SKM-1 (cell line): ENCODE measurements around the gene BCR.

ENCODE experiments used
- DNase-seq: peaks from one replicate; lab custom pipeline; 2025; ENCODE audit not compliant: unreplicated experiment; lab: John Stamatoyannopoulos, UW

Gene BCR

DNA sequence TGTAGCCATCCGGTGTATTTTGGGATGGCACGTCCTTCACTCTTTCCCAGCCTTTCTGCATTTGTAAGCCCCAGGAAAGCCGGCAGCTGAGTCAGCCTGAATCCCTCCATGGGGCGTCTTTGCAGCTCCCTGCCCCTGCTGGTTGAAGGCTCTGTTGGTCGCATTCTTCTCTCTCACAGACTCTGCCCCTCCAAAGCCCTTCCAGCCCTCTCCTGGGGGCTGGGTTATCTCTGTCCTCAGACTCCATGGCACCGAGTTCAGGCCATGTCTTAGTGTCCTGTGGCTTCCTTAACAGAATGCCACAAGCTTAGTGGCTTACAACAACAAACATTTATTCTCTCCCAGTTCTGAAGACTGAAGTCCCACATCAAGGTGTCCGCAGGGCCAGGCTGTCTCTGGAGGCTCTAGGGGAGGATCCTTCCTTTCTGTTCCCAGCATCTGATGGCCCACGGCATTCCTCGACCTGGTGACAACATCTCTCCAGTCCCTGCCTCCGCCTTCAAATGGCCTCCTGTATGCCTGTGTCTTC lies 62.2 kb downstream of the BCR start:
- DNase-seq = no peak

DNA sequence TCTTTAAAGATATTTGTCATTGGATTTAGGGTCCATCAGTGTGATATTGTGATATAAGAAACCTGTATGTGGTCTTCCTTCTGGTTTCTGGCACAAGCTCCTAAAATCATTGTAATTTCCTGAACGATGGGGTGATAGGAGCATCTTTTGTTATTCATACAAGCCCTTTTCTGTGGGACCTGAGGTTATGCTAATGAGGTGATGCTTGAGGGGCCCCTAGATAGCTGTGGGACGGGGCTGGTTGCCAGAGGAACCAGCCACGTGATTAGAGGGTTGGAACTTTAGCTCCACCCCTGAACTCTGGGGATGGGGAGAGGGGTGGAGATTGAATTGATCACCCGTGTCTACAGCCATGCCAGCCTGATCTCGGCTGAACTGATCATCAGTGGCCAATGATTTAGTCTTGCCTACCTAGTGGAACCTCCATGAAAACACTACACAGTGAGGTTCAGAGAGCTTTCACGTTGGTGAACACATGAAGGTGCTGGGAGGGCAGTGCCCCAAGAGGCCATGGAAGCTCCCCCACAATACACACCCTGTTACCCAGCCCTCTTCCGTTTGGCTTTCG lies 62.8 kb downstream of the BCR start:
- no peak for DNase-seq

DNA sequence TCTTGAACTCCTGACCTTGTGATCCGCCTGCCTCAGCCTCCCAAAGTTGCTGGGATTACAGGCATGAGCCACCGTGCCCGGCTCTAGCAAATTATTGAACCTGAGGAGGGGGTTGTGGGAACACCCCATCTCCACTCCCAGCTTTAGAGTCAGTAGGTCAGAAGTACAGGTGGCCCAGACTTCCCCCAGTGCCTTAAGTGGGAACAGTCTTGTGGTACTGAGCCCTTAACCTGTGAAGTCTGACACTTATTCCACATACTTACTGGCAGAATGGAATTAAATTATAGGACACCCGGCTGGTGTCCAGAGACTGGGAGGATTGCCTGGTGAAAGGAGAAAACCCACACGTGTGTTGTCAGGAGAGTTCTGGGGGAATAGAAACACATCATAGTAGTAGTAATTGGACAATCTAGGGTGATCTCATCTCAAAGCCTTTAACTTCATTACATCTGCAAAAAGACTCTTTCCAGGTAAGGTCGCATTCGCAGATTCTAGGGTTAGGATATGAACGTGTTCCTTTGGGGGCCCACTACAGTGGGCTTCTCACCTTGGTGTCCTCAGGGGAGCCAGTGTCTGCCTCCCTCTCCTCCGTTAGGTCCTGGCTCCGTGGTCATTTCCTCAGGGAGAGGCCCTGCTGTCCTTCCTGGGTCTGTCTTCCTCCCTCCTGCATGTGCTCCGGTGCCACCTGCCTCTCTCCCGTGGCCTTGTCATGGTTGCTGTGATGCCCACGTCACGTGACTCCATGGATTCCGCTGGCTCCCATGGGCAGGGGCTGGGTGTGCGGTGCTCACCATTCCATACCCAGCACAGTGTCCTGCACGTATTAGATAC lies 63.8 kb downstream of the BCR start:
- DNase-seq = no peak

DNA sequence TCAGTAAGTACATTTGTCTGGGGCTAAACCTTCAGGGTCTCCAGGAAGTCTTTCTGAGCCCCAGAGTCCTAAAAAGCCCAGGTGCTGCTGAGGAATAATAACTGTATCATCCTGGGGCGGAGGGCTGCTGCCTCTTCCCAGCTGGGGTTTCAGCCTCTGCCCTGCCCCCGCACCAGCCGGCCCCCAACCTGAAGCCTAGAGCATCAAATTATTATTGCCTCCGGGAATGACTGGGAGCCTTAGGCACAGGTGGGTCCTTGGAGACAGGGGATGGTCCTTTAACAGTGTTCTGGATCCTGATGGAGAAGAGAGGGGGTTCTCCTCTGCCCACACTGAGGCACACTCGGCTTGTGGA lies 64.4 kb downstream of the BCR start:
- no peak for DNase-seq

DNA sequence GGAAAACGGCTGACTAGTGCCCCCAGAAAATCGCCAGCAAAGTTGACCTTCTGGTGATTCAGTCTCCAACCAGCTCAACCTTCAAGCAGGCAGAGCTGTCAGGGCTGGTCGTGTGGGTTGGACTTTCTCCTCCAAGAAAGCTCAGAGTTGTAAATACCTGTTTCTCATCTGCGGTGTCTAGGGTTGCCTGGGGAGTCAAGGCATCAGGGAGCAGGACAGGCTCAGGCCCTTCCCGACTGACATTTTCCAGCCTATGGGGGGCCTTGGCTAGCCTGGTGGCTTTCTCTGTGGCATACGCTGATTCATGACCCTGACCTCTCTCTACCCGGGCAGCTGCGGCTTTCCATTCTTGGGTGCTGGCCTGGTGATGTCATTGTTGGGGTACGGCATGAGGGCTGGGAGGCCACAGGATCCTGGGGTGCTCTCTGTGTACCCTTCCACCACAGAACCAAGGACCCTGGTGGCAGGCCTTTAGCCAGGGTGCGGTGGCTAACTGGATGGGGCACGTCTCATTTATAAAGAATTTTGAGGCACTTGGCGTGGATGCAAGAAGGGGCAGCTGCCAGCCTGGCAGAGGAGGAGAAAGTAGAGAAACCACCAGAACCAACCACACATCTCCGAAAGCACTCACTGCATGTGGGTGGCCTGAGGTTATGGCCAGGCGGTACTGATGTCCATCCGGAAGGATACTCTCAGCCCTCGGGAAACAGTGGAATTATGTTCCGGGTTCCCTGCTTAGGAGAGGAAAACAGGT lies 64.9 kb downstream of the BCR start:
- no peak for DNase-seq

DNA sequence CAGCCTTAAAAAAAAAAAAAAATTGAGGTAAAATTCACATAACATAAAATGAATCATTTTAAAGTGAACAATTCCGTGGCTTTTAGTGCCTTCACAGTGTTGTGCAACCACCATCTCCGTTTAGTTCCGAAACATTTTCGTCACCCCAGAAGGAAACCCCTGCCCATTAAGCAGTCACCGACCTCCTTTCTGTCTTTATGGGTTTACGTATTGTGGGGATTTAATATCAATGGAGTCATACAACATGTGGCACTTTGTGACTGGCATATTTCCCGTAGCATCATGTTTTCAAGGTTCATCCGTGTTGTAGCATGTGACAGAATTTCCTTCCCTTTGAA lies 65.5 kb downstream of the BCR start:
- no peak for DNase-seq

DNA sequence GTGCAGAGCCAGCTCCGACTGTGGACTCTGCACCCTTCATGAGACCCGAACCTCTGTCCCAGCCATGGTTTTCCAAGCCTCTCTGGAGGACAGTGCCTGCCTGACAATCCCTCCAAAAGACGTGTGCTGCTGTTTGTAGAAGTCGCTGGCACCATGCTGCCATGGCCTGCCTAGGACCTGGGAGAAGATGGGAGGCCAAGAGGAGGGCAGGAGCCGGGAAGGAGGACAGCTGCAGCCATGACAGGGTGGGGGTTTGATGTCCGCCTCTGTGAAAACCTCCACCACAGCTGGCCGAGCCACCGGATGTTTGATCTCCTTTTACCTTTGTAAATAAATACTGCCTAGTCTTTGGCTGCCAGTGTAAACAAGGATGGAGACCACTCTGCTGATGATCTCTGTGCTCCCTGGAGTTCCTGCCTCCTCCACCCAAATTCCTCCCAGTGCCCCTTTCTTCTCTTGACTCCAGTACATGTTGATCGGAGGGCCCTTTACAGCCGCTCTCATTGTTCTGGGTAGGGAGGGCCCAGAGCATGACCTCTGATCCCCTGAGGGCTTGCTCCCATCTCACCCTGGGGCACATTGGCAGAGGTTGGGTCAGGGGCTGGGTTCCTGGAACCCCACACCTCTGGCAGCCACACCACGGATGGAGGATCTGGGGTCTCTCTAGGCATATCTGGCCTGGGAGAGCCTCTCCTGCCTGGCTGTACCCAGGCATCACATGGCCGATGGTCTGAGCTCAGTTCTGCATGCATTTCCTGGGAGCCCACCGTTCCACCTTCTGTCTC lies 66.9 kb downstream of the BCR start:
- no peak for DNase-seq

DNA sequence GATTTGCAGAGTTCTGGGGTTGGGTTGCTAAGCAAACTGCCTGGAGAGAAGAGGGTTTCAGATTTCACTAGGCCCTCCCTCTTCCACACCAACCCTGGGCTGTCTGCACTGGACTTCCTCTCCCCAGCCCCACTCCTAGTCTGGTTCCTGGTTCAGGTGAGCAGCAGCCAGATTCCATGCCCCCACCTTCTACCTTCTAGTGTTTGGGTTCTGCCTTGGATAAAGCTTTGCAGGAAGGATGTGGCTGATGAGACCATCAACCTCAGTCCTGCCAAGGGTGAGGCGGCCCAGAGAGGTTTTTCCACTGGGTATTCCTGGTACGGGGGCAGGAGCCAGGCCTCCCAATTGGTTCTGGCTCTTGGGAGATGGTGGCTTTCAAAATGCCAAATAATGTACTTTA lies 68.3 kb downstream of the BCR start:
- no peak for DNase-seq

DNA sequence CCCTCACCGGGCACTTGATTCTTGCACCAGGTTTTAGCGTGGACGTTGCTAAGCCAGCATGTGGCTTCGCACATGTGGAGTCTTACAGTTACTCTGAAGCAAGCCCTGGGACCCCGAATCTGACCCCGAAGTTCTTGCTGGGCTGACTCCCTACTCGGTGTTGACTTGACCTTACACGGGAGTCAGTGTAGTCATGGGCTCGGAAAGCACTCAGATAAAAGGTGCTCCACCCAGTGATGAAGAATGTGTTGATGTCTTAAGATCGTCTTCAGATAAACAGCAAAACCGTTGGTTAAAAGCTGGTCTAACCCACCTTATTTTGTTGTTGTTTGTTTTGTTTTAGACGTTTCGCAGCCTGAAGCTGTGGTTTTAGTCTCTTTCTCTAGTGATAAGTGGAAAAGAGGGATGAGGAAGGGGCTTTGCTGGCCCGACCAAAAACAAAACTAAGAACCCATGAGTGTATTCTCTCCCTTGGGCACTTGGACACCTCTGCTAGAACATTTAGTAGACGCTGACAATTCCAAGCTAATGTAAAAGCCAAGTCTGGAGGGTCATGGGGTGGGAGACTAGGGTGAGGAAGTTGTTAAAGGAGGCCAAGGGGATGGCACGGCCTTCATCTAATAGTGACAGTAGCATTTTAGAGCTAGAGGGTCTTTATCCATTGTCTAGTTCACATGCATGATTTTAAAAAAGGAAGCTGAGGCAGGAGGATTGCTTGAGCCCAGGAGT lies 69.9 kb downstream of the BCR start:
- no peak for DNase-seq

DNA sequence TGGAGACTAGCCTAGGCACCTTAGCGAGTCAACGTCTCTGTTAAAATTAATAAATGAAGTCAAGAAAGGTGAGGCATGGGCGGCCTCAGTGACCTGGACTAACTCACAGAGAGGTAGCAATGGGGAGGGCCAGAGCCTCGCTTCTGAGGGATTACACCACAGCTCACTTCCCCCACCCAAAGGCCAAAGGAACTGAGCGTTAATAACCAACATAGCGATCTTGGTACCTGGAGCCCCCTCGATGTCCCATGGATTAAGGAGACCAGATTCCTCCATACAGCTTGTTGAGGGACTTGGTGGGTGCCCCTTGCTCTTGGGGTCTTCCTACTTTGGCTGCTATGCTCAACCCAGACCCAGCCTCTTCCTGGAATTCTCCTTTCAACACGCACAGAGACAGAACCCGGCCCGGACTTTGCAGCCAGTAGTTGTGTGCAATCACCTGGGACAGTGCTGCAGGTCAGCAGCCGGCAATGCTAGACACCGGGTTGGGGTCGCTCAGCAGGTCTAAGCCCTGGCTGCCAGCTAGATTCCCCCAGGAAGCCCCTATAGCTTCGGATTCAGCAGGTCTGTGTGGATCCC lies 70.6 kb downstream of the BCR start:
- no peak for DNase-seq

DNA sequence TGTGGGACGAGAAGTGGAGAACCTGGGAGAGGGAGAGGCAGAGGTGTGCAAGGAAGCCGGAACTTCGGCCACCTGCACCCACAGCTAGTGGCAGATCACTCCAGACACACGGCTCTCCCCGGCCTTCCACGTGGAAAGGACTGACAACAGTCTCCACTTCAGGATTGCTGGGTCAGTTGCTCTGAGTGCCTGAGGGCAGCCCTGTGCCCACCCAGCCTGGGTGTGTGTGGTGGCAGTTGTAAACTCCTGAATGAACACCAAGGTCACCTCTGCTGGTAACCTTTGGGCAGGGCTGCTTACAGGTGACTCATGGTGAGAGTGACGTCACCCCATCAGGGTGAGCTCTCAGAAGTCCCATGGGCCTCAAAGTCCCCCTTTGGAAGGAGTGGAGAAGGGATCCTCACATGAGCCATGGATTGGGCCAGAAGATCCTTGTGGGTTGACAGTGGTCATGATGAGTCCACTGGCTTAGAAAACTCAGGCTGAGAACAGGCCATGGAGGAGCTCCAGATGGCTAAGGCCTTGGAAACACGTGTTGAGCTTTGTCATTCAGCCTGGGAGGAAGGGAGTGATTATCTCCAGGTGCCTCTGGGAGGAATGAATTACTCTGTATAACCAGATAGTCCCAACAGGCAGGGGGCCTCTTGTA lies 71.3 kb downstream of the BCR start:
- DNase-seq = no peak

DNA sequence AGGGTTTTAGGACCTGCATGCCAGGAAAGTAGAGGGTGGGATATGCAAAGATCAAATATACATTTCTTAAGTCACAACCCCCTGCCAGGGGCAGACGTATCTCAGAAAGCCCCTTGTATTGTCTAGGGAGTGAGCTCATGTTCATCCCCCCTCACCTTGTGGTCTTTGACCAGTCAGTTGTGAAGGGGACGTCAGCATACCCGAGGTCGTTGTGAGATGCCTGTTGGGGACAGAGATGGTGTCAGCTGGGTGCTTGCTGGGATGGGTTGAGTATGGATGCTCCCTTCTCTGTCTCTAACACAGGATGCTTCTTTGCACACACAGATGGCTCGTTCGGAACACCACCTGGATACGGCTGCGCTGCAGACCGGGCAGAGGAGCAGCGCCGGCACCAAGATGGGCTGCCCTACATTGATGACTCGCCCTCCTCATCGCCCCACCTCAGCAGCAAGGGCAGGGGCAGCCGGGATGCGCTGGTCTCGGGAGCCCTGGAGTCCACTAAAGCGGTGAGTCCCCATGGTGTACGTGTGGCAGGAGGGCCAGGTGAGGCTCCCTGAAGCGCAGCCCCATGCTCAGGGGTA lies 73.3 kb downstream of the BCR start:
- DNase-seq = no peak

DNA sequence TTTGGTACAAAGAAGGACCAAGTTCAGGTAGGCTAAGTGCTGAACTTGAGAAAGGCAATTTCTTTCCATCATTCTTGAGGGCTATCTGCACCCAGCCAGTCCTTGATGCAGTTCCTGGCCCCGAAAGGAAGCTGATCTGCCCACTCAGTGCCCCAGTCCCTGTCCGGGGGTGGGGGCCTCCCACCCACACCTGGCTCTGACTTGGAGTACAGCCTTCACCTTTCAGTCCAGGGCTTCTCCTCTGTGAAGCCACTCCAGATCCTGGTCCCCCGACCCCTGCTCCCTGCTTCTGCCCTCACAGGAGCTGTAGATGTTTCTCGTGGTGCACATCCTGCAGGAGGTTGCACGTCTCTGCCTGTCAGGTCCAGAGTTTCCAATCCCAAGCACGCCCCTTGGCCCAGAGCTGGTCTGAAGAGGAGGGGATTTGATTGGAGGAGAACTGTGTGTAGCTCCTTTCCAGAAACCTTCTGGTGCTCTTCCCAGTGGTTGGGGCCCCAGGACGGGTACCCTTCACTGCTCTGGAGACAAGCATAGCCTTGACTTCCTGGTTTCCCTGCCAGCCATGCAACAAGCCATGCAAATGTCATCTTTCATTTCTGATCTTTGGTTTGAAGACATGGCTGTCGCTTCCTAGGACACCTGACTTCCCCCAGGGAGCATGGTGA lies 75.3 kb downstream of the BCR start:
- DNase-seq = no peak

DNA sequence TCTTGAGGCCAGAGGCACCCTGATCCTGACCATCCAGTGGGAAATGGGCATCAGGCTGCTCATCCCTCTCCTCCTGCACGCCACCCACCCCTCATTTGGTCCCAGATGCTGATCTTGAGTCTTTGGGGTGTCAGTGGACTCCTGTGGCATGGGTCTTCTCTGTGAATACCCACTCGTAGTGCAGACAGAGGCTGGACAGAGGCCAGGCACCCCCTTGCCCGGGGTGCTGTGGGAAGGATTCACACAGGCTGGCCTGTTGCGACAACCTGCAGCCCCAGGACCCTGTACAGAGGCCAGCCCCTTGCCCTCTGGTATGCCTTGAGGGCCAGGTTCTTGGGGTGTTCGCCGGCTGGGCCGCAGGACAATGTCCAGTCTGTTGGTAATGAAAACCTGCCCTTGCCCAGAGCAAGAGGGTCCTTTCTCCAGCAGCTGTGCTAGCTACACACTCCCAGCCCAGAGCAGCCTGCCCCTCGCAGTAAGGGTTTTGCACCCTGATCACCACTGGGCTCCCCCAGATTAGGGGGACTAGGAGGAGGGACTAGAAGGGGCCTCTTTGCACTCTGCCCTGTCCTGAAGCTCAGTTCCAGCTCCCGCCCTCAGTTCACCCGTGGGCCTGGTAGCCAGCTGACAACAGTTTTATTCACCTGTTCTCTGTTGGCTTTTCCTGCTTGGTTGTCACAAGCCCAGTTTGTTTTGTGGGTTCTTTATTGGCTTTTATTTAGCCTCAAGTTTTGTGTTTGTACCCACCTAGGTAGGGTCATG lies 76.0 kb downstream of the BCR start:
- DNase-seq = no peak

DNA sequence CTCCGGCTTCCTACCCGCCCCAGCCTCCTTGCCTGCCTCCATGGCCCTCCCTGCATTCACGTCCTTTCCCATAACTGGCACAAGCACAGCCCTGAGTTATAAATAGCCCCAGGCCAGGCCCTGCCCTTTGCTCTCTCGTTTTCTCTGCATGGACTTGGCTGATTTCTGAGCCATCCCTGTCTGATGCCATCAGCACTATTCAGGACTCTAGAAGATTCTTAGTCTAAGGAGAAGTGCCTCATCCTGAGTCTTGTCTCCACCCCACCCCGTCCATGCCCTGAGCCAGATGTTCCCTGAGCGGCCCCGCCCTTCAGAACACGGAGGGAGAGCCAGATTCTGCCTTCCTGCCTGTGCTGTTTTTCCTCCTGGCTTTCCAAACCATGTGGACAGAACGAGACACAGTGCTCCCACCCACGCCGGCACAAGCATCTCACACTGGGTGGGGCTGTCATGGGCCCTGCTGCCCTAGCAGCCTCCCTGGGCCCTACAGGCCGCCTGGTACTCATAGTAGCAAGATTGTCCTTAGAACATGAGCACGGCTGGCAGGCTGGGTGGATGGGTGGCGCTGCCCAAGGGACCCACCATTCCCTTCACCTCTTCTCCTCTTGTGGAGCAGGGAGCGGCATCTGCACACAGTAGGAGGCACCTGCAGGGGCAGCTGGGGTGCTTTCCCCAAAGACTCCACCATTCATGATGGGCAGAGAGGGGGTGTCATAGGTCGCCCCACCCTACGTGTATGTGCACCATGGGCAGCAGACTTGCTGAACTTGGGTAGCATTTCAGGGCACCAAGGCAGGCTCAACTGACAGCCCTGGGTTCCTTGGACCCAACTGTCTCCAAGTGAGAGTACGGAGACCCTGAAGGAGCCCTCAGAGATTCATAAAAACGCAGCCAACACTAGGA lies 76.9 kb downstream of the BCR start:
- DNase-seq = no peak

DNA sequence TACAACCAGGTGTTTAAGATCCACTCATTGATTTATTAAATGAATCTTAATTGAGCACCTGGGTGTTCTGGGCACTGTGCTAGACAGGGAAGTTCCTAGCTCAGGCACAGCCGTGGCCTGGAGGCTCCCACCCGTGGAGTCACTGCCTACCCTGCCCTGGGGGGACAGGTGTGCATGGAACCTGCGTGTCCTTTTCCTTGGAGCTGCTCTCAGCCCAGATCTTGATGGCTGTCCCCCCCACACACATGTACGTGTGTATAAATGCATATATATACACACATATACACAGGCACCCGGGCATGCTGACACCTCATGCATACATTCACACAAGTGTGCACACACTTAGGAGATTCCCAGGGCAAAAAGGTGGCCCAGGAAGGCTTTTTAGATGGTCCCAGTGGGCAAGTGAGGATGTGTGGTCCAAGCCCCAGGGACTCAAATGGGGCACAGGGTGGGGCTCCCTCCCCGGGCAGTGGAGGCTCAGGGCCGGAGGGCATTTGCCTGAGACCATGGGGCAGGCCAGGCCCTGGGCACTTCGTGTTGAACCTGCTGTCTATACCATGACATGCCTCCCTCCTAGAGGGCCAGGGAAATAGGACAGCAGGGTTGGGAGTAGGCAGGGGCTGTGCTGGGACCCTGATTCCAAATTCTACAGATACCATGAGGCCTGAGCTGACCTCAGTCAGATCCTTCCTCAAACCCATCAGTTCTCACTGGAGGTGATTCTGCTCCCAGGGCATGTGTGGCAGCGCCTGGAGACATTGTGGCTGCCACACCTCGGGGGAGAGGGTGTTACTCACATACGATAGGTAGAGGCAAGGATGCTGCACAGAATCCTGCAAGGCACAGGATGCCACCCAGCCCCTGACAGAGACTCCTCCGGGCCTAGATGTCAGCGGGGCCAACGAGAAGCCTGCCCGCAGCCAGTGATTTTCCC lies 77.8 kb downstream of the BCR start:
- DNase-seq = no peak
